ENCODE measurements around the gene COL25A1. TPM values are rescaled to one million over a fixed set of nuclear protein-coding genes. Genes with fewer than 3 reads are reported as not detected.

The COL25A1 gene
- total and polyA plus RNA-seq, 4 donors, result 0.61 to 4.4 (median 2.1) TPM

DNA sequence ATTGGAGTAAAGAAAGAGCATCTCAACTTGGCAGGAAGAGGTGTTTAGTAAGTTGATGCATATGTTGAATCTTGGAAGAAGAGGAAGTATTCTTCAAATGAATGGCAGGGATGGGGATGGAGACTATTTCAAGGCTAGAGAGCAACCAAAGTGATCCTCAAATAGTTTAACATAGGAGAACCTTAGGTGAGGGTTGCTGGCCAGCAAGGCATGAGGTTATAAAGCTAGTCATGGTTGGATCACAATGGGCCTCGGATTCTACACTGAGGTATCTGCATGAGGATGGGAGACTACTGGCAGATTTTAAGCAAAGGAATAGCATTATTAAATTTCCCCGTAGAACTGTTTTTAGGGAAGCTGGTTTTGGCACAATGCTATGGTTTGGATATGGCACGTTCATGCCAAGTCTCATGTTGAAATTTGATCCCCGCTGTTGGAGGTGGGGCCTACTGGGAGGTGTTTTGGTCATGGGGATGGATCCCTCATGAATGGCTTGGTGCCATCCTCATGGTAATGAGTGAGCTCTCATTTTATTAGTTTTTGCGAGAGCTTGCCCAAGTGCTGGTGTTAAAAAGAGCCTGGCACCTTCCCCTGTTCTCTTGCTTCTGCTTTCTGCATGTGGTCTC, 497.7 kb downstream of the COL25A1 start:
- Histone ChIP-seq H3K9ac (ENCODE audit: low read depth in 1 of 2, low read length in 2 of 2) (no peak overlapping the region), H3K9me3 (ENCODE audit: control insufficient read depth in 4 of 4, low read length in 3 of 4) (no peaks in the 10 kb centered on the region), H3K36me3 (ENCODE audit: control insufficient read depth in 4 of 4, insufficient read depth in 3 of 4, low read depth in 1 of 4, low read length in 3 of 4) (no peaks in the 10 kb centered on the region), H3K4me1 (ENCODE audit: control insufficient read depth in 4 of 4, insufficient read depth in 4 of 4, low read length in 3 of 4) (peaks cover 0 to 8% (median 4%) of the 10 kb centered on the region in 4 donors), H3K27me3 (ENCODE audit: control insufficient read depth in 4 of 4, insufficient read depth in 4 of 4, low read length in 3 of 4) (no peaks in the 10 kb centered on the region), H3K4me3 (ENCODE audit: low read depth in 1 of 3, low read length in 3 of 3) (no peak overlapping the region), H3K27ac (ENCODE audit: low read depth in 1 of 2, low read length in 2 of 2) (no peak overlapping the region)
- TF ChIP-seq HNF4A (conservative IDR thresholded peaks at IDR 0.05) (no peak), RAD21 (IDR thresholded peaks at IDR 0.05) (no peak), GABPA (IDR thresholded peaks at IDR 0.05 in 1 of 2, conservative IDR thresholded peaks at IDR 0.05 in 1 of 2) (no peak), NR2F2 (IDR thresholded peaks at IDR 0.05) (no peak), SP1 (IDR thresholded peaks at IDR 0.05) (no peak), CTCF (IDR thresholded peaks at IDR 0.05; ENCODE audit: low read depth, low read length, missing input control) (no peak), YY1 (IDR thresholded peaks at IDR 0.05) (no peak), REST (IDR thresholded peaks at IDR 0.05) (no peak), FOXA1 (IDR thresholded peaks at IDR 0.05) (no peak), EGR1 (IDR thresholded peaks at IDR 0.05; ENCODE audit: low read depth in 2 of 2) (no peak), TAF1 (conservative IDR thresholded peaks at IDR 0.05) (no peak), HNF4G (IDR thresholded peaks at IDR 0.05) (no peak), JUND (IDR thresholded peaks at IDR 0.05) (no peak)
- TF ChIP-seq, protein P1, sequence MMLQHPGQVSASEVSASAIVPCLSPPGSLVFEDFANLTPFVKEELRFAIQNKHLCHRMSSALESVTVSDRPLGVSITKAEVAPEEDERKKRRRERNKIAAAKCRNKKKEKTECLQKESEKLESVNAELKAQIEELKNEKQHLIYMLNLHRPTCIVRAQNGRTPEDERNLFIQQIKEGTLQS (IDR thresholded peaks at IDR 0.05), result no peak
- TF ChIP-seq, protein P2, sequence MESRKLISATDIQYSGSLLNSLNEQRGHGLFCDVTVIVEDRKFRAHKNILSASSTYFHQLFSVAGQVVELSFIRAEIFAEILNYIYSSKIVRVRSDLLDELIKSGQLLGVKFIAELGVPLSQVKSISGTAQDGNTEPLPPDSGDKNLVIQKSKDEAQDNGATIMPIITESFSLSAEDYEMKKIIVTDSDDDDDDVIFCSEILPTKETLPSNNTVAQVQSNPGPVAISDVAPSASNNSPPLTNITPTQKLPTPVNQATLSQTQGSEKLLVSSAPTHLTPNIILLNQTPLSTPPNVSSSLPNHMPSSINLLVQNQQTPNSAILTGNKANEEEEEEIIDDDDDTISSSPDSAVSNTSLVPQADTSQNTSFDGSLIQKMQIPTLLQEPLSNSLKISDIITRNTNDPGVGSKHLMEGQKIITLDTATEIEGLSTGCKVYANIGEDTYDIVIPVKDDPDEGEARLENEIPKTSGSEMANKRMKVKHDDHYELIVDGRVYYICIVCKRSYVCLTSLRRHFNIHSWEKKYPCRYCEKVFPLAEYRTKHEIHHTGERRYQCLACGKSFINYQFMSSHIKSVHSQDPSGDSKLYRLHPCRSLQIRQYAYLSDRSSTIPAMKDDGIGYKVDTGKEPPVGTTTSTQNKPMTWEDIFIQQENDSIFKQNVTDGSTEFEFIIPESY (IDR thresholded peaks at IDR 0.05), result no peak
- no peak for DNase-seq (ENCODE audit: low spot score)
- 47% methylated on average over 5 of the region's 5 CpGs for WGBS

DNA sequence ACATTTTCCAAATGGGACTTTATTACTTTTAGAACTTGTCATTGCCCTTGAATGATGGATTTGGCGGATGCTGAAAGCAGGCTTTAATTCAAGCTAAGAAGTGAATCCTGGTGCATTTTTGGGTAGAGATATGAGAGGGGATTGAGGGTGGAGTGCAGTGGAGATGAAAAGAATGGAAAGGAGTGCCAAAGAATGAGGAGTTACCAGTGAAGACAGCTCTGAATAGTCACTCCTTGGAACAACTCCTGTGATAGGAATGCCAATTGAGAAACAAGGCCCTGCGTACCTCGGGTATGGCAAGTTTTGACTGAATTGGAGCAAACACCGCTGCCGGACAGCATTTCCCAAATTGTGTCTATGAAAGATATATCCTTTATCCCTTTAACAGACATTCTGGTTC, 503.2 kb downstream of the COL25A1 start:
- WGBS, result 68% methylated on average over 5 of the region's 5 CpGs
- Histone ChIP-seq H3K9me3 (ENCODE audit: control insufficient read depth in 4 of 4, low read length in 3 of 4) (no peaks in the 10 kb centered on the region), H3K27ac (ENCODE audit: low read depth in 1 of 2, low read length in 2 of 2) (no peak overlapping the region), H3K4me1 (ENCODE audit: control insufficient read depth in 4 of 4, insufficient read depth in 4 of 4, low read length in 3 of 4) (peaks cover 4 to 17% (median 15%) of the 10 kb centered on the region in 4 donors), H3K9ac (ENCODE audit: low read depth in 1 of 2, low read length in 2 of 2) (no peak overlapping the region), H3K36me3 (ENCODE audit: control insufficient read depth in 4 of 4, insufficient read depth in 3 of 4, low read depth in 1 of 4, low read length in 3 of 4) (no peaks in the 10 kb centered on the region), H3K4me3 (ENCODE audit: low read depth in 1 of 3, low read length in 3 of 3) (no peak overlapping the region), H3K27me3 (ENCODE audit: control insufficient read depth in 4 of 4, insufficient read depth in 4 of 4, low read length in 3 of 4) (no peaks in the 10 kb centered on the region)
- no peak for DNase-seq (ENCODE audit: low spot score)
- TF ChIP-seq YY1 (IDR thresholded peaks at IDR 0.05) (no peak), GABPA (IDR thresholded peaks at IDR 0.05 in 1 of 2, conservative IDR thresholded peaks at IDR 0.05 in 1 of 2) (no peak), HNF4G (IDR thresholded peaks at IDR 0.05) (no peak), RXRA (IDR thresholded peaks at IDR 0.05) (no peak), CTCF (IDR thresholded peaks at IDR 0.05; ENCODE audit: low read depth, low read length, missing input control) (no peak), FOXA1 (IDR thresholded peaks at IDR 0.05) (no peak), SP1 (IDR thresholded peaks at IDR 0.05) (no peak)
- TF ChIP-seq, protein P1 (IDR thresholded peaks at IDR 0.05), result no peak
